HG03103 (cell line): ENCODE results near the gene KIF1A.

Source experiments
- ATAC-seq: cut with Tn5 transposase; IDR thresholded peaks from one replicate; pipeline ENCODE4 v1.9.1; 2021; ENCODE audit warnings: low read depth; ENCODE audit not compliant: unreplicated experiment

The KIF1A gene

GRCh38 chr2:240821429-240821778 lies 1.4 kb upstream of the KIF1A start:
- no peak for ATAC-seq

- ATAC-seq = no peak
Measured at GRCh38 chr2:240820607-240821428, 799 bp upstream of the KIF1A start.

- ATAC-seq = no peak
Measured at GRCh38 chr2:240819126-240819857, 727 bp downstream of the KIF1A start.

GRCh38 chr2:240818293-240819125 lies 1.5 kb downstream of the KIF1A start:
- ATAC-seq = no peak

GRCh38 chr2:240817496-240818292 lies 2.3 kb downstream of the KIF1A start:
- ATAC-seq = no peak

- ATAC-seq = no peak
Measured at GRCh38 chr2:240816584-240817495, 3.2 kb downstream of the KIF1A start.

- no peak for ATAC-seq
Measured at GRCh38 chr2:240815761-240816583, 4.0 kb downstream of the KIF1A start.

- no peak for ATAC-seq
Measured at GRCh38 chr2:240814946-240815760, 4.9 kb downstream of the KIF1A start.

- no peak for ATAC-seq
Measured at GRCh38 chr2:240814280-240814679, 5.7 kb downstream of the KIF1A start.

GRCh38 chr2:240813231-240813921 lies 6.6 kb downstream of the KIF1A start:
- no peak for ATAC-seq

- no peak for ATAC-seq
Measured at GRCh38 chr2:240812721-240813120, 7.3 kb downstream of the KIF1A start.

- ATAC-seq = no peak
Measured at GRCh38 chr2:240812301-240812680, 7.7 kb downstream of the KIF1A start.

- ATAC-seq = no peak
Measured at GRCh38 chr2:240811346-240812300, 8.4 kb downstream of the KIF1A start.

- ATAC-seq = no peak
Measured at GRCh38 chr2:240810621-240811020, 9.4 kb downstream of the KIF1A start.

GRCh38 chr2:240810199-240810598 lies 9.8 kb downstream of the KIF1A start:
- ATAC-seq = no peak

GRCh38 chr2:240809276-240809675 lies 10.7 kb downstream of the KIF1A start:
- ATAC-seq = no peak
